Measurements from ENCODE around the gene CGREF1.

DNA sequence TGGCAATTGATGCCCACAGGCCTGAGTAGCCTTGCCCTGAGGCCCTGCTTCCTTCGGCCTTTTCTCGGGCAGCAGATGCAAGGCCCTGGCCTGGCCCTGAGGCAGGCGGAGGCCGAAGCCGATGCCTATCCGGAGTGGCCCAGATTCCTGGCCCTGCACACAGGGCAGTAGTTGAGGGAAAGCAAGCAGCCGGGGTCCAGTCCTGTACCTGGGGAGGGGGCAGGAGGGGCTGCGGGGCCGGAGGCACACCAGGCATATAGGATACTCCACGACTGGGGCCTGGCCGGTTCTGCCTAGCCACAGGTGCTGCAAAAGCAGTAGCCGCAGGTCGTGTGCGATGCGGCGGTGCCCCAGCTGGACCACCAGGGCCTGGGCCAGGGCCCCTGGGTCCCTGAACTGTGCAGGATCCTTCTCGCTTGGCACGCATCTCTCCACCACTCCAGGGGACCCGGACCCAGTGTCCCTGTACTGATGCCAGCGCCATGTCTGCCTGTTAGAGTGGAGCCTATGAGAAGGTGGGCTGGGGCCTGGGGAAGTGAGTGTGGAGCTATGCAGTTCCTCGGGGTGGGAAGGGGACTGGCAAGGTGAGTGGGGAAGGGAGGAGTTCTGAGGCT is 18.5 kb upstream of the CGREF1 start:
- TF ChIP-seq, protein P1, sequence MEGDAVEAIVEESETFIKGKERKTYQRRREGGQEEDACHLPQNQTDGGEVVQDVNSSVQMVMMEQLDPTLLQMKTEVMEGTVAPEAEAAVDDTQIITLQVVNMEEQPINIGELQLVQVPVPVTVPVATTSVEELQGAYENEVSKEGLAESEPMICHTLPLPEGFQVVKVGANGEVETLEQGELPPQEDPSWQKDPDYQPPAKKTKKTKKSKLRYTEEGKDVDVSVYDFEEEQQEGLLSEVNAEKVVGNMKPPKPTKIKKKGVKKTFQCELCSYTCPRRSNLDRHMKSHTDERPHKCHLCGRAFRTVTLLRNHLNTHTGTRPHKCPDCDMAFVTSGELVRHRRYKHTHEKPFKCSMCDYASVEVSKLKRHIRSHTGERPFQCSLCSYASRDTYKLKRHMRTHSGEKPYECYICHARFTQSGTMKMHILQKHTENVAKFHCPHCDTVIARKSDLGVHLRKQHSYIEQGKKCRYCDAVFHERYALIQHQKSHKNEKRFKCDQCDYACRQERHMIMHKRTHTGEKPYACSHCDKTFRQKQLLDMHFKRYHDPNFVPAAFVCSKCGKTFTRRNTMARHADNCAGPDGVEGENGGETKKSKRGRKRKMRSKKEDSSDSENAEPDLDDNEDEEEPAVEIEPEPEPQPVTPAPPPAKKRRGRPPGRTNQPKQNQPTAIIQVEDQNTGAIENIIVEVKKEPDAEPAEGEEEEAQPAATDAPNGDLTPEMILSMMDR (IDR thresholded peaks at IDR 0.05) = no peak
- TF ChIP-seq POLR2A (IDR thresholded peaks at IDR 0.05) = no peak

Measured in esophagus squamous epithelium (tissue), 4 donors.